K562 (cell line): ENCODE data around the gene SFI1. TPM values are rescaled to one million over a fixed set of nuclear protein-coding genes. Genes with fewer than 3 reads are reported as not detected.

Experiments used
- ATAC-seq: fragments of 200-7000 bp; cut with Tn5 transposase; 3 replicates; pipeline ENCODE4 v1.9.1; 2020; ENCODE audit warnings: moderate library complexity
- BruUV-seq: library from RNA; stranded (reverse); fragments of 400-500 nt; replicated peaks from 2 replicates; lab custom pipeline; 2021; lab: Mats Ljungman, UMichigan
- CTCF ChIA-PET: fragments of 300-600 bp; formaldehyde crosslinking; extraction: SDS; loops from one replicate; lab custom pipeline; 2021; ENCODE audit warnings: low intra/inter-chr PET ratio; lab: Yijun Ruan, JAX
- POLR2A ChIA-PET: fragments of 300-600, 350-650 bp; sonication (Branson Sonifier 250); formaldehyde crosslinking; extraction: SDS; loops from one replicate; lab custom pipeline; 2021; ENCODE audit warnings: antibody characterized with exemption, inconsistent platforms; lab: Yijun Ruan, JAX
- DNase-seq, 4 experiments: peaks; one replicate each; pipeline versions ENCODE4 v3.0.0 to v3.0.0-alpha.2; 2011 to 2018; ENCODE audit warnings: low spot score in 3 of 4, mixed read lengths in 3 of 4; ENCODE audit errors: extremely low read depth in 1 of 4
- FAIRE-seq: peaks from 2 replicates; lab custom pipeline; 2011; peaks lifted over from hg19 to GRCh38; lab: Jason Lieb, UNC
- H2AFZ ChIP-seq: 2 replicates; pipeline ENCODE4 v1.6.0; 2011; ENCODE audit warnings: low read depth, low read length, control low read depth, inconsistent platforms
- H3K27ac ChIP-seq: fragments of 200-600 bp; 3 replicates; pipeline ENCODE4 v1.8.0; 2011; ENCODE audit warnings: low read depth, mild to moderate bottlenecking, control low read depth, inconsistent platforms, low read length, moderate library complexity, mixed read lengths; ENCODE audit errors: extremely low read depth
- H3K27me3 ChIP-seq, 2 experiments: fragments of 300-600 bp in 1 of 2; 2 replicates in 1 of 2; 3 replicates in 1 of 2; pipeline versions ENCODE4 v1.6.0 to v1.8.0; 2011; ENCODE audit warnings: inconsistent platforms in 2 of 2, low read length in 2 of 2, mild to moderate bottlenecking in 1 of 2, mixed read lengths in 1 of 2, moderate library complexity in 1 of 2; ENCODE audit not compliant: control insufficient read depth in 2 of 2, insufficient read depth in 2 of 2
- H3K36me3 ChIP-seq: fragments of 300-600 bp; 3 replicates; pipeline ENCODE4 v1.8.0; 2011; ENCODE audit warnings: mild to moderate bottlenecking, low read length, inconsistent platforms; ENCODE audit not compliant: control insufficient read depth, insufficient read depth
- H3K4me1 ChIP-seq, 2 experiments: fragments of 200-600 bp in 1 of 2; replicated peaks in 1 of 2; 2 replicates in 1 of 2; 3 replicates in 1 of 2; pipeline versions ENCODE4 v1.5.1 to v1.8.0; 2011; ENCODE audit warnings: inconsistent platforms in 2 of 2, low read length in 2 of 2, mild to moderate bottlenecking in 1 of 2, mixed read lengths in 1 of 2, moderate library complexity in 1 of 2; ENCODE audit not compliant: control insufficient read depth in 2 of 2, insufficient read depth in 2 of 2
- H3K4me2 ChIP-seq: 2 replicates; pipeline ENCODE4 v1.6.1; 2011; ENCODE audit warnings: low read length, control low read depth, inconsistent platforms, mixed read lengths; ENCODE audit not compliant: insufficient read depth
- H3K4me3 ChIP-seq: fragments of 200-600 bp; sonication (generic), shearing (Covaris generic); 2 replicates; pipeline ENCODE4 v1.5.1; 2016; ENCODE audit warnings: control low read depth, inconsistent platforms
- H3K79me2 ChIP-seq: fragments of 200-600 bp; 3 replicates; pipeline ENCODE4 v1.8.0; 2011; ENCODE audit warnings: low read length, inconsistent platforms; ENCODE audit not compliant: control insufficient read depth, insufficient read depth
- H3K9ac ChIP-seq, 2 experiments: 2 replicates each; pipeline versions ENCODE4 v1.6.0 to v1.6.1; 2011; ENCODE audit warnings: low read depth in 2 of 2, low read length in 2 of 2, control low read depth in 1 of 2, inconsistent platforms in 1 of 2, mild to moderate bottlenecking in 1 of 2, mixed read lengths in 1 of 2; ENCODE audit not compliant: insufficient read depth in 1 of 2
- H3K9me1 ChIP-seq: one replicate; pipeline ENCODE4 v1.6.0; 2011; ENCODE audit warnings: inconsistent platforms, mild to moderate bottlenecking, low read length, moderate library complexity; ENCODE audit not compliant: control insufficient read depth, insufficient read depth
- H3K9me3 ChIP-seq: replicated peaks from 2 replicates; pipeline ENCODE4 v1.5.1; 2011; ENCODE audit warnings: low read depth, low read length, inconsistent platforms; ENCODE audit not compliant: control insufficient read depth, insufficient read depth
- H4K20me1 ChIP-seq: replicated peaks from 2 replicates; pipeline ENCODE4 v1.6.1; 2011; ENCODE audit warnings: low read length, inconsistent platforms, mixed read lengths; ENCODE audit not compliant: control insufficient read depth, insufficient read depth
- TBL1XR1 ChIP-seq, 2 experiments: IDR thresholded peaks; 2 replicates each; pipeline ENCODE4 v1.6.1; 2012; ENCODE audit warnings: improper control_type of control experiment in 2 of 2, low read length in 2 of 2, mild to moderate bottlenecking in 1 of 2
- ZBTB17 ChIP-seq: fragments of 450-650 bp; formaldehyde crosslinking; IDR thresholded peaks from 2 replicates; pipeline ENCODE4 v1.4.0; 2020; ENCODE audit warnings: mild to moderate bottlenecking
- WGBS: fragments of 100-300 bp; shearing (Covaris generic); methylation state at CpG from one replicate; pipeline ENCODE4 v1.1.6; 2016; ENCODE audit warnings: low coverage, mixed read lengths; ENCODE audit not compliant: insufficient coverage; ENCODE audit errors: missing lambda C conversion rate; 5-methylcytosine and 5-hydroxymethylcytosine counted together
- in situ Hi-C: fragments of 300-500 bp; cut with MboI; formaldehyde crosslinking; loops from 4 replicates; pipeline ENCODE4 v1.15.0; 2018; ENCODE audit warnings: inconsistent platforms, mixed read lengths
- intact Hi-C: fragments of 100-400 bp; cut with micrococcal nuclease; formaldehyde crosslinking; loops from 2 replicates; pipeline ENCODE4 v1.14.2; 2022
- polyA plus RNA-seq, 8 experiments: library from polyadenylated mRNA; depleted of rRNA in 4 of 8; stranded (reverse) in 5 of 8; unstranded in 3 of 8; fragments of >200 nt; fragmentation: Nextera tagmentation in 2 of 8; fragmentation: Illumina TruSeq in 1 of 8; extraction: Ambion mirVana in 2 of 8; extraction: Trizol in 1 of 8; gene quantifications; 2 replicates each; pipeline versions ENCODE4 v1.2.1 to v1.2.3, GENCODE V29; 2011 to 2014; ENCODE audit warnings: inconsistent platforms in 1 of 8, missing spikeins in 1 of 8
- total RNA-seq, 7 experiments: library from RNA; depleted of rRNA in 6 of 7; stranded (reverse); fragments of >200 nt in 6 of 7; fragmentation: Illumina TruSeq in 2 of 7; extraction: Trizol in 2 of 7; gene quantifications; 2 replicates each; pipeline versions ENCODE4 v1.2.1 to v1.2.3, GENCODE V29; 2011 to 2021; ENCODE audit warnings: low replicate concordance in 1 of 7
- TF ChIP-seq, protein P1 (sequence below): IDR thresholded peaks from 2 replicates; pipeline ENCODE4 v1.6.1; 2011; ENCODE audit warnings: borderline replicate concordance, low read depth, mild to moderate bottlenecking, moderate library complexity, low read length; ENCODE audit not compliant: insufficient read depth, poor library complexity, severe bottlenecking
- TF ChIP-seq, protein P2 (sequence below): sonication (generic); formaldehyde crosslinking; IDR thresholded peaks from 2 replicates; pipeline ENCODE4 v1.4.0; 2020; ENCODE audit warnings: mild to moderate bottlenecking, missing genetic modification reagents

The SFI1 gene
- total and polyA plus RNA-seq, 9 of the 15 experiments (the other 6 are each of a cell fraction or from before 2014, with no cell fraction given): 3.0 to 25.6 (median 14.1) TPM

DNA sequence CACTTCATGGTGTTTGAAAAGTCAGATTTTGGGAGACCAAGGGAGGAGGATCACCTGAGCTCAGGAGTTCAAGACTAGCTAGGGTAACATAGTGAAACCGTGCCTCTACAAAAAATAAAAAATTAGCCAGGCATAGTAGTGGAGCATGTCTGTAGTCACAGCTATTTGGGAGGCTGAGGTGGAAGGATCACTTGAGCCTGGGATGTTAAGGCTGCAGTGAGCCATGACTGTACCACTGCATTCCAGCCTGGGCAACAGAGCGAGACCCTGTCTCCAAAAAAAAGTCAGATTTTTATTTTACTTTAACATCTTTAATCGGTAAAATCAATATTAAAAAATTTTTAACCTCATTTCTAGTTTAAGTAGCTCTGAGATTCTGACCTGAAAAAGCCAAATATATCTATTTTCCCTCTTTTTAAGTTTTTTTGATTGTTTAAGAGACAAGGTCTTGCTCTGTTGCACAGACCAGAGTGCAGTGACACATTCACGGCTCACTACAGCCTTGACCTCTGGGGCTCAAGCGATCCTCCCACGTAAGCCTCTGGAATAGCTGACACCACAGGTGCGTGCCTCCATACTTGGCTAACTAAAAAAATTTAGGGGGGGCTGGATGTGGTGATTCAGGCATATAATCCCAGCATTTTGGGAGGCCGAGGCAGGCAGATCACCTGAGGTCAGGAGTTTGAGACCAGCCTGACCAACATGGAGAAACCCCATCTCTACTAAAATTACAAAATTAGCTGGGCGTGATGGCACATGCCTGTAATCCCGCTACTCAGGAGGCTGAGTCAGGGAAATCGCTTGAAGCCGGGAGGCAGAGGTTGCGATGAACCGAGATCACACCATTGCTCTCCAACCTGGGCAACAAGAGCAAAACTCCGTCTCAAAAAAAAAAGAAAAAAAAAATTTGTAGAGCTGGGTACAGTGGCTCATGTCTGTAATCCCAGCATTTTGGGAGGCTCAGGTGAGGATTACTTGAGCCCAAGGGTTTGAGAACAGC lies 48.4 kb downstream of the SFI1 start:
- Histone ChIP-seq H4K20me1 (no peaks in the 10 kb centered on the region), H3K9me1 (no peaks in the 10 kb centered on the region), H3K4me2 (no peak overlapping the region), H3K4me1 (no peaks in the 10 kb centered on the region), H2AFZ (no peak overlapping the region), H3K27ac (no peak overlapping the region), H3K27me3 (no peaks in the 10 kb centered on the region), H3K9ac (no peak overlapping the region), H3K9me3 (no peaks in the 10 kb centered on the region), H3K79me2 (no peaks in the 10 kb centered on the region), H3K4me3 (no peak overlapping the region), H3K36me3 (peaks cover 3% of the 10 kb centered on the region; the same call in 1 of the 3 replicates)
- CTCF ChIA-PET: no interaction called here
- in situ Hi-C loops: no loop called here
- intact Hi-C loops: no loop called here
- TF ChIP-seq ZBTB17 (CRISPR knock-in tag): no peak
- POLR2A ChIA-PET: interaction anchor here (0.6 to 1.8 kb wide), 3 partner anchors 12 to 308 kb away, joined by 3 to 8 read pairs (median 3); no protein-coding TSS in a partner anchor
- 76% methylated on average over 11 of the region's 15 CpGs for WGBS
- no TSS peak for BruUV-seq
- ATAC-seq (no peak), DNase-seq (no peak), FAIRE-seq (no peak)

- DNase-seq (no peak), FAIRE-seq (no peak), ATAC-seq (no peak)
- H3K36me3 ChIP-seq: peaks cover 15% of the 10 kb centered on the region; the same call in 1 of the 3 replicates
- H3K4me1 ChIP-seq: 0 out of 5 replicates have a peak, but pooled peaks cover 0 to 3% of the 10 kb centered on the region in 2 experiments
- H3K9me3 ChIP-seq: no peaks in the 10 kb centered on the region
- H3K4me3 ChIP-seq: no peak overlapping the region
- no peak overlapping the region for H2AFZ ChIP-seq
- no TSS peak for BruUV-seq
- H4K20me1 ChIP-seq: no peaks in the 10 kb centered on the region
- ChIA-PET CTCF (no interaction called here), POLR2A (interaction anchor here (1.1 kb wide), 1 partner anchor 14 kb away, joined by 3 read pairs; no protein-coding TSS in a partner anchor)
- in situ Hi-C loops: no loop called here
- H3K79me2 ChIP-seq: no peaks in the 10 kb centered on the region
- H3K9ac ChIP-seq: no peak overlapping the region
- H3K27ac ChIP-seq: no peak overlapping the region
- 36% methylated on average over 4 of the region's 4 CpGs for WGBS
- H3K4me2 ChIP-seq: no peak overlapping the region
- no peaks in the 10 kb centered on the region for H3K27me3 ChIP-seq
- intact Hi-C loops: no loop called here
- H3K9me1 ChIP-seq: no peaks in the 10 kb centered on the region
- TF ChIP-seq, protein P1, sequence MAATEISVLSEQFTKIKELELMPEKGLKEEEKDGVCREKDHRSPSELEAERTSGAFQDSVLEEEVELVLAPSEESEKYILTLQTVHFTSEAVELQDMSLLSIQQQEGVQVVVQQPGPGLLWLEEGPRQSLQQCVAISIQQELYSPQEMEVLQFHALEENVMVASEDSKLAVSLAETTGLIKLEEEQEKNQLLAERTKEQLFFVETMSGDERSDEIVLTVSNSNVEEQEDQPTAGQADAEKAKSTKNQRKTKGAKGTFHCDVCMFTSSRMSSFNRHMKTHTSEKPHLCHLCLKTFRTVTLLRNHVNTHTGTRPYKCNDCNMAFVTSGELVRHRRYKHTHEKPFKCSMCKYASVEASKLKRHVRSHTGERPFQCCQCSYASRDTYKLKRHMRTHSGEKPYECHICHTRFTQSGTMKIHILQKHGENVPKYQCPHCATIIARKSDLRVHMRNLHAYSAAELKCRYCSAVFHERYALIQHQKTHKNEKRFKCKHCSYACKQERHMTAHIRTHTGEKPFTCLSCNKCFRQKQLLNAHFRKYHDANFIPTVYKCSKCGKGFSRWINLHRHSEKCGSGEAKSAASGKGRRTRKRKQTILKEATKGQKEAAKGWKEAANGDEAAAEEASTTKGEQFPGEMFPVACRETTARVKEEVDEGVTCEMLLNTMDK: no peak
- TF ChIP-seq, protein P2, sequence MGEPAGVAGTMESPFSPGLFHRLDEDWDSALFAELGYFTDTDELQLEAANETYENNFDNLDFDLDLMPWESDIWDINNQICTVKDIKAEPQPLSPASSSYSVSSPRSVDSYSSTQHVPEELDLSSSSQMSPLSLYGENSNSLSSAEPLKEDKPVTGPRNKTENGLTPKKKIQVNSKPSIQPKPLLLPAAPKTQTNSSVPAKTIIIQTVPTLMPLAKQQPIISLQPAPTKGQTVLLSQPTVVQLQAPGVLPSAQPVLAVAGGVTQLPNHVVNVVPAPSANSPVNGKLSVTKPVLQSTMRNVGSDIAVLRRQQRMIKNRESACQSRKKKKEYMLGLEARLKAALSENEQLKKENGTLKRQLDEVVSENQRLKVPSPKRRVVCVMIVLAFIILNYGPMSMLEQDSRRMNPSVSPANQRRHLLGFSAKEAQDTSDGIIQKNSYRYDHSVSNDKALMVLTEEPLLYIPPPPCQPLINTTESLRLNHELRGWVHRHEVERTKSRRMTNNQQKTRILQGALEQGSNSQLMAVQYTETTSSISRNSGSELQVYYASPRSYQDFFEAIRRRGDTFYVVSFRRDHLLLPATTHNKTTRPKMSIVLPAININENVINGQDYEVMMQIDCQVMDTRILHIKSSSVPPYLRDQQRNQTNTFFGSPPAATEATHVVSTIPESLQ (CRISPR knock-in tag): no peak
- TF ChIP-seq TBL1XR1 (IDR thresholded peaks at IDR 0.05; ENCODE audit: low read length in 2 of 2): no peak
Observed at GRCh38 chr22:31550871-31551370, 54.6 kb downstream of the SFI1 start.
